GM15510 (cell line): ENCODE results near the gene GTPBP1.

ENCODE experiments used
- POLR2A ChIP-seq: IDR thresholded peaks from 3 replicates; pipeline ENCODE4 v1.6.1; 2011; ENCODE audit warnings: borderline replicate concordance; ENCODE audit not compliant: insufficient read length; ENCODE audit errors: extremely low read depth

Gene GTPBP1

DNA sequence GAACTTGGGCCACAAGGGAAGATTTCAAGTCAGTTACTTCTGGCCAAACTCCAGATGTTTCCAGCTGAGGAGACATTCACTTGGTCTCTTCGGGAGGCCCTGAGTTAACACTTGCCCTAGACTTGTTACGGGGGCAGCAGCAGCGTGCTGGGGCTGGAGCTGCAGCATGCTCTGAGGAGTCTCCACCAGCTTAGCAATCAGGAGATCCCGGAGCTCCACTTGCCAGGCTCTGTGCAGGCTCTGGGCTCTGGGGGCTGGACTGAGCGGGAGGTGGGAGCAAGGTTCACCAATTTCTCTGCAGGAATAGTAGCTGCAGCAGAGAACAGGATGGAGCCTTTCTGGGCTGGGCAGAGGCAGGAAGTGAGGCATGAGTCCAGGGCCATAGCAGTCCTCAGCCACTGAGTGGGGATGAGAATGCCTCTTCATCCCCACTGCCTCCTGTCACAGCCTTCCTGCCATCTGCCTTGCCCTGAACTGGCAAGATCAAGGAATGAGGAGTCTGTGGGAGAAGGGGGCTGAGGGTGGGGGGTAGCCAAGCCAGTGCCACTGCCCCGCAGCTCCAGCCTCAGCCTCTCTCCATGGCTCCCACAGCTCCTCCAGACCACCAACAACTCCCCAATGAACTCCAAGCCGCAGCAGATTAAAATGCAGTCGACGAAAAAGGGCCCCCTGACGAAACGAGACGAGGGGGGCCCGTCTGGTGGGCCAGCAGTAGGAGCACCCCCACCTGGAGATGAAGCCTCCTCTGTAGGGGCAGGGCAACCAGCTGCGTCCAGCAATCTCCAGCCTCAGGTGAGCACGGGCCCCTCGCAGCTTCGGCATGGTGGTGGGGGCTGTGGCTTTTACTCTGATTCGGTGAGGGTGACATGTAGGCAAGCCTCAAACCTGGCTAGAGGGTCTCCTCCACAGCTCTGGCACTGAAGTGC is 23.4 kb downstream of the GTPBP1 start:
- TF ChIP-seq POLR2A, result no peak

- TF ChIP-seq POLR2A, result no peak
Observed at GRCh38 chr22:38729946-38730345, 24.2 kb downstream of the GTPBP1 start.

DNA sequence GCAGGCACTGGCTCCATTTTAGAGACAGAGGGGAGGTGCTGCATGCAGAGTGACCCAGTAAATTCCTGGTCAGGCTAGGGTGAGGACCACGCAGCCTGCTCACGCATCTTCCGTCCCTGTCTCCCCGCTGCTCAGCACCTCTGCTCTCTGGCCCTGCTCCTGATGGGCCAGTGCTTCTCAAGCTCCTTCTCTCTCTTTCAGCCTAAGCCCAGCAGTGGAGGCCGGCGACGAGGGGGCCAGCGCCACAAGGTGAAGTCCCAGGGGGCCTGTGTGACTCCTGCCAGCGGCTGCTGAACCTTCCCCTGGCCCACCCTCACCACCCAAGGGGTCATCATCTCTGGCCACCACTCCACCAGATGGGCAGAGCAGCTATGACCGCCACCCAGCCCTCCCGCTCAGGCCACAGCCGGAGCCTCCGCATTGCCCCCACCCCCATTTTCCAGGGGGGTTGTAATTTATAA is 24.7 kb downstream of the GTPBP1 start:
- TF ChIP-seq POLR2A, result peak; percentile 10

GRCh38 chr22:38731703-38732161 is 26.0 kb downstream of the GTPBP1 start:
- no peak for TF ChIP-seq POLR2A

- no peak for TF ChIP-seq POLR2A
Observed at GRCh38 chr22:38732251-38732815, 26.6 kb downstream of the GTPBP1 start.

- TF ChIP-seq POLR2A, result no peak
Observed at GRCh38 chr22:38733329-38733723, 27.6 kb downstream of the GTPBP1 start.

GRCh38 chr22:38733724-38734381 is 28.1 kb downstream of the GTPBP1 start:
- TF ChIP-seq POLR2A, result no peak

- TF ChIP-seq POLR2A, result no peak
Observed at GRCh38 chr22:38734421-38735100, 28.8 kb downstream of the GTPBP1 start.

DNA sequence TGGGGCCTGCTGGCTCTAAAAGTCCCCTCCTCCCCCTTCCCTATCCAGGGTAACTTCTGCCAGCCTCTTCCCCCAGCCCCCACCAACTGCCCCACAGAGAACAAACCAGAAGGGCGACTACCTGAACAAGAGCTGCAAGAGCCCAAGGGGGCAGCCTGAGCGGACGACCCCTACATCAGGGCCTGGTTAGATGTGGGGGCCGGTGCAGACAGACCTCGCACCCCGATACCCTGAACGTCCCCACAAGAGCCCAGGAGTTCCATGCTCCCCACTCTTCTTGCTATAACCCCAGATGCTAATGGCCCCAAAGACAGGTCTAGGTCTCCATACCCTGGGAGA is 29.4 kb downstream of the GTPBP1 start:
- no peak for TF ChIP-seq POLR2A

DNA sequence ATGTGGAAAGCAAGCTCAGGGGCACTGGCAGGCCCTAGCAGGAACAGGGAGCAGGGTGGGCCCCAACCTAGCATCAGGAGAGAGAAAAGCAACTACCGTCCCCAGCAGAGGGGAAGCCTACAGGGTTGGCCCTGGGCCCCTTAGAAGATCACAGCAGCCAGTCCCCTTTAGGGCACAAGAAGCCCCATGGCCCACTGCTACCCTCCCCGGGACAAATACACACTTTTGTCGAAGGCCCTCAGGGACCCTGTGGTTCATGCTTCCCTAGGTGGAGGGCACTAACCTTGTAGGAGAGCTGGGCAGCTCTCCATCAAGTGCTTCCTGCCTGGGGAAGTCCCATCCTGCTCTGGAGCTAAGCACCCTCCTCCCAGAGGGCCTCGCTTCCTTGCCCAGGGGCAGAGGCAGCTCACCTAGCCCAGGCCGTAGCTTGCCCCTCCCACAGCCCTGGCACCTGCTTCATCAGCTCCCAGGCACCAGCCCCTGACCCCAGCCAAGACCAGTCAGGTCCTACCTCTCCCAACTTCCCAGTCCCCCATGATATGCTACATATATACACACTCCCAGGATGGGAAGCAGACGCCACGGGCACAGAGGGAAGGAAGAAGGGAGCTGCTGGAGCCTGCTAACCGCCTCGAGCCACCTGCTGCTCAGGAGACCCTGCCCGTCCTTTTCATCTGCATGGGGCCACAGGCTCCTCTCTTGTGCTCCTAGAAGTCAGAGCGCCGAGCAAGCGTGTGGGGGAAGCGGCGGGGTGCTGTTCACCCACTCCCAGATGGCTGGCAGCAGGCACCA is 29.9 kb downstream of the GTPBP1 start:
- peak; percentile 13 for TF ChIP-seq POLR2A

DNA sequence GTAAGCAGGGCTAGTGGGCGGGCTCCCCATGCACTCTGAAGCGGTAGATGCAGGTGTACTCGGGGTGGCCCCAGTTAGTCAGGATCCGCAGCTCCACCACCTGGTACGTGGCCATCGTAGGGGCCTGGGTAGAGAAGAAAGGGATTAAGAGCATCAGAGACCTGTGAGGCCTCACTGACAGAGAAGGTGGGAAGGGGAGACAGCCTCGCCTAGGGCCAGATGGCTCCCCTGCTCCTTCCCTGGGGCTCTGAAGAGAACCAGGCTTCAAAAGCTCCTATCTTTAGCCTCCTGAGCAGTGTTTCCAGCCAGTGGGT is 30.5 kb downstream of the GTPBP1 start:
- TF ChIP-seq POLR2A, result peak; percentile 6

DNA sequence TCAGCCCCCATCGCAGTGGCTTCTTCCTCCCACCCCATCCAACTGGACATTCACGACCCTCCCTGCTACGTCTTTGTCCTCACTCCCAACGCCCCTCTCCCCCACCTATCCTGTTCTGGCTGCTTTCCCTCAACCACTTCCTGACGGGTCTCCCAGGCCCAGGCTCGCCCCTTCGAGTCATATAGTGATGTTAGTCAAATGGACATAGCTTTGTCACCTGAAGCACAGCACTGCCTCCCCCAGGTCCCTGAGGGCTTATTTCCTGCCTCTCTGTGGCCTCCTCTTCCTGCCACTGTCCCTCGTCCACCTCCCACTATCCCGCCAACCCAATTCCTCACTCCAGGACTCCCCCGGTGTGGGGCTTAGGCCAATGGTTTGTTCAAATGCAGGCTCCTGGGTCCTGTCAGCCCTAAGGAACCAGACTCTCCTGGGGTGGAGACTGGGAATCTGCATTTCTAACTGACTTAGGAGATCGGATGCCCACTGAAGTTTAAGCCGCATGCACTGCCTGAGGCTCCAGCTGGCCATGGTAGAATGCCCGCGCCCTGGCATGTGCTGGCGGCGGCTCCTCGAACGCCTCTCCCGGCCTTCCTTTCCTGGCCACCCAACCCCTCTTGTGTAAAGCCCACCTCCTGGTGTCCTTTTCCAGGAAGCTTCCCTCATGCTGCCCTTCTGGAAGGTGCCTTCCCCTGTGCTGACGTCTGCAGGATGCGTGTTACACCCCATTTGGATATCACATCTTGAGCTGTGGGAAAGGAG is 31.7 kb downstream of the GTPBP1 start:
- peak; percentile 16 for TF ChIP-seq POLR2A

- peak; percentile 1 for TF ChIP-seq POLR2A
Observed at GRCh38 chr22:38738475-38739070, 32.8 kb downstream of the GTPBP1 start.
